Glomerular visceral epithelial cell (primary cell): ENCODE data around the gene CDK4.

Experiments
- DNase-seq: peaks from one replicate; pipeline ENCODE4 v3.0.0-alpha.2; 2016; ENCODE audit errors: extremely low spot score

The CDK4 gene

GRCh38 chr12:57739914-57740538 lies 12.1 kb downstream of the CDK4 start:
- DNase-seq = no peak

GRCh38 chr12:57739387-57739786 lies 12.7 kb downstream of the CDK4 start:
- DNase-seq = no peak

- DNase-seq = no peak
These were observed 13.4 kb downstream of the CDK4 start, which contains the start of gene AGAP2 for GRCh38 chr12:57738661-57739237. Gene AGAP2, minus strand, starts transcription at chr12:57738742. Its CDS starts 496 bp downstream, at chr12:57738246.

GRCh38 chr12:57737467-57738460 lies 14.3 kb downstream of the CDK4 start:
- DNase-seq = no peak

- no peak for DNase-seq
These were observed 15.2 kb downstream of the CDK4 start for GRCh38 chr12:57736741-57737466.

GRCh38 chr12:57735952-57736740 lies 16.0 kb downstream of the CDK4 start:
- DNase-seq = peak; percentile 45

- peak; percentile 21 for DNase-seq
These were observed 16.8 kb downstream of the CDK4 start for GRCh38 chr12:57735198-57735855.

- DNase-seq = no peak
These were observed 17.5 kb downstream of the CDK4 start for GRCh38 chr12:57734591-57734990.

- no peak for DNase-seq
These were observed 18.2 kb downstream of the CDK4 start for GRCh38 chr12:57733928-57734327.

- DNase-seq = no peak
These were observed 19.1 kb downstream of the CDK4 start for GRCh38 chr12:57732726-57733593.

GRCh38 chr12:57732270-57732669 lies 19.8 kb downstream of the CDK4 start:
- DNase-seq = no peak

- DNase-seq = no peak
These were observed 20.6 kb downstream of the CDK4 start for GRCh38 chr12:57731411-57732080.

- DNase-seq = no peak
These were observed 21.6 kb downstream of the CDK4 start for GRCh38 chr12:57730336-57731067.

- no peak for DNase-seq
These were observed 22.7 kb downstream of the CDK4 start for GRCh38 chr12:57729321-57729844.

- DNase-seq = no peak
These were observed 24.2 kb downstream of the CDK4 start for GRCh38 chr12:57727758-57728395.

GRCh38 chr12:57726884-57727757 lies 25.0 kb downstream of the CDK4 start:
- no peak for DNase-seq
